Stimulated activated CD4-positive, alpha-beta T cell treated with anti-CD3 and anti-CD28 coated beads, Interleukin-12 subunit alpha, Interleukin-12 subunit beta, amount 100 ng/mL, for 48 hours (primary cell): Measurements from ENCODE around the gene CNGA4.
"Not testable (repeated sequence)": the region's sequence is repeated elsewhere in the genome, so short reads cannot be mapped to it uniquely, and the experiment has no call there.

Source experiments
- DNase-seq, 3 donors: peaks; one replicate each; pipeline ENCODE4 v3.0.0-alpha.2; 2020; ENCODE audit warnings: low read depth in 2 of 3, low spot score in 1 of 3

The CNGA4 gene

DNA sequence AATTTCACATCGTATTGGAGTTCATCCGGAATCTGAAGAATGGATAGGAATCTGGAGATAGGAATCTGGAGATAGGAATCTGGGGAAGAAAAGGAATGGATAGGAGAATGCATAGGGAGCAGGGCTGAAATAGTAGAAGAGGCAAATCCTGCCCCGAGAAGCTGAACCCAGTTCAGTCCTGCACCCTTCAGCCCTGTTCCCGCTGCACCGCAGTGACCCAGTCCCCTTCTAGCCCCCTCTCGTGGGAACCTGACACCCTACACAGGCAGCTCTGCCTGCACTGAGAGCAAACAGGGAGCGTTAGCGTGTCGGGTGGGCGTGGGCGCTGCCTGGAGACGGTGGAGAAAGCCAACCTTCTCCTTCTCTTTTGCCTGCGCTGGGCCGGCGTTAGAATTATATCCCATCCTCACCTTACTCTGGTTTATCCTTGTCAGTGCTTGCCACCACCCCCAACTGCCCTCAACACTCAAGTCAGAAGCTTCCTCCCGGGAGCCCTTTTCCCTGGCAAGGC, 19.7 kb downstream of the CNGA4 start:
- no peak for DNase-seq

DNA sequence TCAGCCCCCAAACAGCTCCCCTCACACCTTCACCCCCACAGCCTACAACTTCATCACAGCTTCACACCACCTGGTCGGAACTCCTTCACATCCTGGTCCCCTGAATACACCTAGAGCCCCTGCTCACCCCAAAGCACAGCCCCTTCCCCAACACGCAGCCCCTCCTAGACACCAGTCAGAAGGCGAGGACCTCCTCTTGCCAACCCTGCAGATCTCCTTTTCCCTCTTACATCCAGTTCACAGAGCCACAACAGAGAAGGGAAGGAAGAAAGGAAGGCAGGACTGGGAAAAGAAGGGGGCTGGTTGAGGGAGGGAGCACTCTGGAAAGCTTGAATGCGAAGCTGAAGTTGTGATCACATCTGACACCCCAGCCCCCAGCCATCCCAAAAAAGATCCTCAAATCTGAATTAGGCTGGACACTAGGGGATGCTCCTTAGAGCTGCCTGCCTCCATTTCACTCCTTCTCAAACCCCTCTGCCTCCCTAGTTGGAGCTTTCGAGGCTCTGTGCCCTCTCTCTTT, 21.4 kb downstream of the CNGA4 start:
- DNase-seq = no peak

DNA sequence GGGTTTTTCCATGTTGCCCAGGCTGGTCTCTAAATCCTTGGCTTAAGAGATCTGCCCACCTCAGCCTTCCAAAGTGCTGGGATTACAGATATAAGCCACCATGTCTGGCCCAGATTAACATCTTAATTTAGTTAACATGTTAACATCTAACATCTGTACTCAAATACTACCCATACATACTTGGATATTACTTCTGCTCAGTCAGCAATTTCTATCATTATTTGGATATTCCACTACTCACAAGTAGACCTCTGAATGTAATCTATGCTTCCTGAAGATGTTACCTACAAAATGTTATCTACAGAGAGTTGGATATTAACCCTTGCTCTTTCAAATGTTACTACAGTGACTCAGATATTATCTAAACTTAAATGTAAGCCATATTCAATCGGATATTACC, 24.8 kb downstream of the CNGA4 start:
- DNase-seq = no peak

DNA sequence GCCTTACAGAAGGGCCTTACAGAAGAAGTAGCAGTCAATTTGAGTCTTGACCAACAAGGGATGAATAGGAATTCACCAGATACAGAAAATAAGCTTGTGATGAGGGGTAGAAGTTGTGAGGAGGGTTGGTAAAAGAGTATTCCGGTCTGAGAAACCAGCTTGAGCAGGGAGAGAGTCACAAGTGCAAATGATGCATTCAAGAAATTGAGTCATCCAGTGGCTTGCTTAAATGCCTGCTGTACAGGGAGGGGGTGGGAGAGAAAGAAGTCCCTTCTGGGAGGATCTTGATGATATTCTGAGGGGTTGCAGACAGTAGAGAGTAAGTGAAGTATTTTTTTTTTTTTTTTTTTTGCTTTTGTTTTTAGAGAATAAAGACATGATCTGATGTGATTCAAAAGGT, 29.9 kb downstream of the CNGA4 start:
- DNase-seq = no peak

DNA sequence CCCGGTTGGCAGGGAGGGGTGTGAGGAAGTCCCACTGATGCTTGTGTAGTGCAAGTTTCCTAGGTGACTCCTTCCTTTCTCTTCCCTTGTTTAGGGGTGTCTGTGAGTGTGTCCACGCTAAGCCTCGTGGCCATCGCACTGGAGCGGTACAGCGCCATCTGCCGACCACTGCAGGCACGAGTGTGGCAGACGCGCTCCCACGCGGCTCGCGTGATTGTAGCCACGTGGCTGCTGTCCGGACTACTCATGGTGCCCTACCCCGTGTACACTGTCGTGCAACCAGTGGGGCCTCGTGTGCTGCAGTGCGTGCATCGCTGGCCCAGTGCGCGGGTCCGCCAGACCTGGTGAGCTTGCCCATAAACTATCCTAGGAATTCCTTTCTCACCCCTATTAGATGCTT, 31.1 kb downstream of the CNGA4 start:
- DNase-seq = no peak

DNA sequence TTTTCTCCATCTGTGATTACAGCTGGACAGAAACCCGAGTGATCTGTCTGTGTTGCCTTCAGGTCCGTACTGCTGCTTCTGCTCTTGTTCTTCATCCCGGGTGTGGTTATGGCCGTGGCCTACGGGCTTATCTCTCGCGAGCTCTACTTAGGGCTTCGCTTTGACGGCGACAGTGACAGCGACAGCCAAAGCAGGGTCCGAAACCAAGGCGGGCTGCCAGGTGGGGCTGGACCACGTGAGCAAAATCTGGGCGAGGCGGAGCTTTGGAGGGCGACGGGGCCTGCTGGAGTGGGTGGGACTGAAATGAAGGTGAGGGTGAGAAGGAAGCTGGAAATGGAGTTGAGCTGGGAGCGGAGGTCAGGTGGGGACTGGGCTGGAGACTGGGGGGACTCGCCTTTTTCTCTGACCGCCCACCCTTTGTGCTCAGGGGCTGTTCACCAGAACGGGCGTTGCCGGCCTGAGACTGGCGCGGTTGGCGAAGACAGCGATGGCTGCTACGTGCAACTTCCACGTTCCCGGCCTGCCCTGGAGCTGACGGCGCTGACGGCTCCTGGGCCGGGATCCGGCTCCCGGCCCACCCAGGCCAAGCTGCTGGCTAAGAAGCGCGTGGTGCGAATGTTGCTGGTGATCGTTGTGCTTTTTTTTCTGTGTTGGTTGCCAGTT, 31.8 kb downstream of the CNGA4 start:
- no peak for DNase-seq

DNA sequence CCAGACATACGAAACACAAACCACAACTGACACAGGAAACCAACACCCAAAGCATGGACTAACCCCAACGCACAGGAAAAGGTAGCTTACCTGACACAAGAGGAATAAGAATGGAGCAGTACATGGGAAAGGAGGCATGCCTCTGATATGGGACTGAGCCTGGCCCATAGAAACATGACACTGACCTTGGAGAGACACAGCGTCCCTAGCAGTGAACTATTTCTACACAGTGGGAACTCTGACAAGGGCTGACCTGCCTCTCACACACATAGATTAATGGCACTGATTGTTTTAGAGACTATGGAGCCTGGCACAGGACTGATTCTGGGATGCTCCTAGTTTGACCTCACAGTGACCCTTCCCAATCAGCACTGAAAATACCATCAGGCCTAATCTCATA, 32.7 kb downstream of the CNGA4 start:
- DNase-seq = no peak

DNA sequence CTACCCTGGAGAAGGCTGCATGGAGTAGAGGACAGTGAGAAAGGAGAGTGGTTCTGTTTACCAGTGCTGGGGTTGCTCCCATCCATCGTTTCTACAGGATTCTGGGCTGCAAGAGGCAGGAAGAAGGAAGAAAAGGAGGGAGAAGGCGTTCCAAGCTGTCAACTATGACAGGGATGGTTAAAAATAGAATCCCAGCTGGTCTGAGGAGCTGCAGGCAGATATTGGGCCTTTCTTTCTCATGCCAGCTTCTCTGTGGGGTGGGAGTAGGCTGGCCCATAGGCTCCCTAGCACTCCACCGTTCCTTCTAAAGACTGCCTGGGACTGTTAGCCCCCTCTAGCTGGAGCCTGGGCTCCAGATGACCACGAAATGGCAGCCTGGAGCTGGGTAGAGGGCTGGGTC, 34.3 kb downstream of the CNGA4 start:
- DNase-seq = no peak

DNA sequence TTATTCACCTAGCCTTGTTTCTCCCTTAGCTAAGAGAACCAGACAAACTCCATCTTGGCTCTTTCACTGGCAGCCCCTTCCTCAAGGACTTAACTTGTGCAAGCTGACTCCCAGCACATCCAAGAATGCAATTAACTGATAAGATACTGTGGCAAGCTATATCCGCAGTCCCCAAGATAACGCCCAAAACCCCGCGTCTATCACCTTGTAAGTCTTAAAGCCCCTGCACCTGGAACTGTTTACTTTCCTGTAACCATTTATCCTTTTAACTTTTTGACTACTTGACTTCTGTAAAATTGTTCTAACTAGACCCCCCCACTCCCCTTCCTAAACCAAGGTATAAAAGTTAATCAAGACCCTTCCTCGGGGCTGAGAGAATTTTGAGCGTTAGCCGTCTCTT, 41.9 kb downstream of the CNGA4 start:
- not testable (repeated sequence) for DNase-seq

DNA sequence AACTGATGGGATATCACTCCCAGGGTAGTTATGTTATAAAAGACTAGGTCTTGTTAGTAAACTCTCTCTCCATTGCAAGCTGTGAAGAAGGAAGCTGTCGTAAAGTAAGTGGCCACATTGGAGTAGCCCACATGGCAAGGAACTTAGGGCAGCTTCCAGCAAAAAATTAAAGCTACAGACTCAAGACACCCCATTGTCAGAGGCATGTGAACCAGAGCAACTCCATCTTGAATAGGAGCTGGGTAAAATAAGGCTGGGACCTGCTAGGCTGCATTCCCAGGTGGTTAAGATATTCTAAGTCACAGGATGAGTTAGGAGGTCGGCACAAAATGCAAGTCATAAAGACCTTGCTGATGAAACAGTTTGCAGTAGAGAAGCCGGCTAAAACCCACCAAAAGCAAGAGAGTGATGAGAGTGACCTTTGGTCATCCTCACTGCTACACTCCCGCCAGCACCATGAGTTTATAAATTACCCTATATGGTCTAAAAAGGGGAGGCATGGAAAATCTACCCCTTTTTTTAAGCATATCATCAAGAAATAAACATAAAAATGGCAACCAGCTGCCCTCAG, 44.6 kb downstream of the CNGA4 start:
- no peak for DNase-seq

DNA sequence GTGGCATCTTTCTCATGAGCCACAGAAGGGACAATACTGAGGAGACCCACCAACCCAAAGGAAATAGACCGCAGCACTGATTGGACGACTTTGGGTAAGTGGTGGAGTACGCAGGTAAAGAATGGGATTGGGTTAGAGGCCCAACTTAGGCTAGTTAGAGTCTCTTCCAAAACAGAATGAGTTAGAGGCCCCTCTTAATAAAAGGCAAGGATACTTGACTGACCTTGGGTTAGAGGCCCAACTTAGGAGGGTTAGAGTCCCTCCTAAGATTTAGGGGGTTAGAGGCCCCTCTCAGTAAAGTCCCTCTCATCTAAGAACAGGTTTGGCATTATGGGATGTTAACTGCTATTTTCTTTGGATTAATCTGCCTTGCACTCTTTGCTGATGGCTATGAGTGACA, 45.4 kb downstream of the CNGA4 start:
- no peak for DNase-seq

DNA sequence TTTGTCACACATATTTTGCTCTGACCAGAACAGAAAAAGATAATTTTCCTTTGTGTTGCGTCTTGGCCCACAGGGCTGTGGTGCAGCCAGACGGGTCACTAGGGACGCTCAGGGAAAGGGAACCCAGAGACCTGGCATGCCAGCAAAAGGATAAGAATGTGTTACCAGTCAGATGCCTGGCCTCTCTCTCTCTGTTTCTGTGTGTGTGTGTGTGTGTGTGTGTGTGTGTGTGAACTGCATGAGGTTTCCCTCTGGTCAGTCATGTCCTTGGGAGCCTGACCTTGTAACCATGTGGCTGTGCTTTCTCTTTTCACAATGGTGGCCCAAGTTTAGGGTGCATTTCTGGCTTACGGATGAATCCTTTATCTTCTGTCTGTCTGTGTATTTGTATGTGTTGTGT, 46.1 kb downstream of the CNGA4 start:
- no peak for DNase-seq
